Mesodermal cell (in vitro differentiated cells): ENCODE results near the gene TMEM132D.

ENCODE experiments used
- H3K27ac ChIP-seq: 2 replicates; pipeline ENCODE4 v1.7.0; 2013; ENCODE audit warnings: mild to moderate bottlenecking, low read depth, low read length, moderate library complexity; ENCODE audit not compliant: severe bottlenecking
- H3K36me3 ChIP-seq: 2 replicates; pipeline ENCODE4 v1.7.1; 2013; ENCODE audit warnings: mild to moderate bottlenecking, low read length, moderate library complexity; ENCODE audit not compliant: control insufficient read depth, insufficient read depth
- H3K4me1 ChIP-seq: one replicate; pipeline ENCODE4 v1.7.1; 2013; ENCODE audit warnings: mild to moderate bottlenecking, low read length; ENCODE audit not compliant: insufficient read depth, control insufficient read depth, poor library complexity, severe bottlenecking
- H3K4me3 ChIP-seq: 2 replicates; pipeline ENCODE4 v1.7.0; 2013; ENCODE audit warnings: low read length, control low read depth, mild to moderate bottlenecking; ENCODE audit not compliant: insufficient read depth, poor library complexity, severe bottlenecking; ENCODE audit errors: extremely low read depth
- H3K9me3 ChIP-seq: 2 replicates; pipeline ENCODE4 v1.7.1; 2013; ENCODE audit warnings: mild to moderate bottlenecking, low read length, moderate library complexity; ENCODE audit not compliant: control insufficient read depth
- WGBS, 2 experiments: methylation state at CpG; one replicate each; pipeline ENCODE4 v1.1.5; 2013; ENCODE audit warnings: missing lambda C conversion rate in 2 of 2; ENCODE audit not compliant: insufficient coverage in 2 of 2; 5-methylcytosine and 5-hydroxymethylcytosine counted together

The TMEM132D gene

DNA sequence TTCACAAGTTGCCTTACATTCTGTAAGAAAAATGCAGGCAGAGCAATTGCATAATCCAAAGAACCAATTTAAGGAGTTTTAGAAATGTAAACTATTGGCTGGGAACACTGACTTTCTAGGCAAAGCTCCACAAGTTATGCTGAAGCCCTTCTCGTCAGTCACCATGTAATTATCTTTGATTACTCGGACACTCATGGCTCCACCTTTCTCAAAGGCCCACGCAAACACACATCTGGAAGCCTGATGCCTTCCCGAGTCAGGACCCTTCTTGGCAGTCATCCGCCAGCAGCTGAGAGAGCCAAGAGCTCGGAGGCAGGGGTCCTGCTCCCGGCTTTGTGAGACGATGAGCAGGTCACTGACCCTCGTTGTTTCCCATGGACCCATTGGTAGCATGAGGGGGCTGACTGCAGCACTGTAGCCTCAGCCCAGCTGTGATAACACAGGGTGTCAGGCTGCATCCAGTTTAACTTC is 202.2 kb downstream of the TMEM132D start:
- no peak overlapping the region for H3K4me3 ChIP-seq
- no peaks in the 10 kb centered on the region for H3K36me3 ChIP-seq
- WGBS, 2 experiments, result 85 to 87% methylated on average over 7 to 9 of the region's 9 CpGs
- H3K9me3 ChIP-seq, result no peaks in the 10 kb centered on the region
- H3K4me1 ChIP-seq, result no peaks in the 10 kb centered on the region
- H3K27ac ChIP-seq, result no peak overlapping the region

DNA sequence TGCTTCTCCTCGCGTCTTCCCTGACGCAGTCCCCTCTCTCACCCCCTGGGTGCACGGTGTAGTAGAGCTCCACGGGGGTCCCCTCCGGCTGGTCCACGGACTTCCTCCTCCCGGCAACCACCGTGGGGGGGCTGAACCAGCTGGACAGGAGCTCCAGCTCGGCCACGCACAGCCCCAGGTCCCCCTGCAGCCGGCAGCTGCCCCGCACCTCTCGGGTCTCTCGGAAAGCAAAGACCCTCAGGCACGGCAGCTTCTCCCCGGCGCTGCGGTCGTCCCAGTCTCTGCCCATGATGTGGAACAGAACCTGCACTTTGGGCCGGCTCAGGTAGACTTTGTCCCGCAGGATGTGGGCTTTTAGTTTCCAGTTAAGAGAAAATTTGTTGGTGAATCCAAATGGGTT is 203.8 kb downstream of the TMEM132D start:
- Histone ChIP-seq H3K9me3 (no peaks in the 10 kb centered on the region), H3K4me3 (no peak overlapping the region), H3K36me3 (no peaks in the 10 kb centered on the region), H3K27ac (no peak overlapping the region), H3K4me1 (no peaks in the 10 kb centered on the region)
- WGBS, 2 experiments, result 92% methylated on average over 13 to 22 of the region's 22 CpGs

DNA sequence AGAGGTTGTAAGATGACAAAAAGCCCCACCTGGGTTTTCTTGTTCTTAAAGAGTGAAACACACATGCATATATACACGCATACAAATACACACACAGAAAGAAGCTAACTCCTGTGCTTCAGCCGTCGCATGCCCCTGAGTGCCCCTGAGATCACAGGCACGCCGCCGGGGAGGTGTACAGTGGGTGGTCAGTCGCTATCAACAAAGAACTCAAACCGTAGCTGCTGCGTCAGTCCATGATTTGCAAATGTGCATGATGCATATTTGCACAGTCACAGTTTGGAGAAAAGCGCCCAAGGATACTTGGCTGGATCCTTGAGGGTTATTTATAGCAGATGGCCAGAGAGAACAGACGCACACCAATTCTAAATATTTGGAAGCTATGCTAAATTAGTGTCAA is 206.9 kb downstream of the TMEM132D start:
- Histone ChIP-seq H3K4me1 (no peaks in the 10 kb centered on the region), H3K27ac (no peak overlapping the region), H3K9me3 (no peaks in the 10 kb centered on the region), H3K4me3 (no peak overlapping the region), H3K36me3 (no peaks in the 10 kb centered on the region)
- 87 to 94% methylated on average over 9 to 10 of the region's 11 CpGs for whole genome bisulfite sequencing, 2 experiments

DNA sequence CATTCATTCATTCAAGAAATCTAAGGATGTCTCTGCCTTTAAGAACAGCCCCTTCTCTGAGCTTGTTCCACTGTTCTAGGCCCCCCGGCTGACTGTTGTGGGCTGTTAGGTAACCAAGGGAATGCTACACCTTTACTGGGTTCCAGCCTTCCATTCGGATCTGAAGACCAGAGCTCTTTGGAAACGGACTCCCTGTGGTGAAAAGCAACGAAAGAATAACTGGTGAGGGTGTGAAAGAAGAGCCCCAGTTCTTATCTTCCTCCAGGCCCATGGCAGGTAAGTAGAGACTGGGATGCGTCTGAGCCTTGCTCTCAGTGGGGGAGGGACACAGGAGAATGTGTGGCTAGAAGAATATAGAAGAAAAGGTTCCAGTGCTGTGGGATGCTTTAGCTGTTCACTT is 207.4 kb downstream of the TMEM132D start:
- Histone ChIP-seq H3K36me3 (no peaks in the 10 kb centered on the region), H3K4me3 (no peak overlapping the region), H3K27ac (no peak overlapping the region), H3K4me1 (no peaks in the 10 kb centered on the region), H3K9me3 (no peaks in the 10 kb centered on the region)
- WGBS, 2 experiments, result 46 to 49% methylated on average over 3 of the region's 5 CpGs

DNA sequence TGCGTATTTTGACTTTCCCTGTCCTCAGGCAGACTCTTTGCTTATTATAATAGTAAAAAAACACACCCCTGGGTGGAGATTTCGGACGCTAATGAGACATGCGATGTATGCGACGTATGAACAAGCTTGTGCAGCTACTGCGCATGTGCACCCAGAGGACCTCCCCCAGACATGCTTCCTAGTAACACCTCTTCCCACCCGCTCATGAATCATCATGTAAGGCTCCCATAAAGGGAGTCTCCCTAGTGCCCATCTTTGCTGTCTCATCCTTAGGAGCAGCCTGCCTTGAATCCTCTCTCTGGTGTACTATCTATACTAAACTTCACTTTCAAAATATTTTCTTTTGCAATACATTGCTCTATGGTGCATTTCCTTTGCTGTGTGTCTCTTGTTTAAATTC is 210.1 kb downstream of the TMEM132D start:
- peaks cover 4% of the 10 kb centered on the region for H3K9me3 ChIP-seq
- whole genome bisulfite sequencing, 2 experiments, result 96 to 100% methylated on average over 2 to 8 of the region's 8 CpGs

DNA sequence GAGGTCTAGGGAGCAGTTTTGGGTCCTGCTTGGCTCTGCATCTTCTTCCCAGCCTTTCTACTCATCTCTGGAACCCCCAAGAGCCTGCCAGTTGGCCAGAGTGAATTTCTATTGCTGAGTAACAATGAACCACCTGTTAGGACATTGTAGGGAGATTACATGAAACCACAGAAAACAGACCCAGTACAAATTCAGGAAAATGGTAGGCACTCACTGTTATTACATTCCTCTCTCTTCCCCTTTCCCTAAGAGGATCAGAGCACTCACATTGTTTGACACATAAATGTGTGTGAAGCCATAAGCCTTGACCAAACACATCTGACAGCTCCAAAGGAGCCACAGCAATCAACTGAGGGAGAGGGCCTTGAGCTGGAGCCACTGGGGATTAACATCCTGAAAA is 216.1 kb downstream of the TMEM132D start:
- H3K9me3 ChIP-seq, result peaks cover 8% of the 10 kb centered on the region
- no peak overlapping the region for H3K27ac ChIP-seq
- H3K4me1 ChIP-seq, result no peaks in the 10 kb centered on the region
- no peak overlapping the region for H3K4me3 ChIP-seq
- no peaks in the 10 kb centered on the region for H3K36me3 ChIP-seq

More for the DNA sequence above, 210.1 kb downstream of the TMEM132D start:
- H3K27ac ChIP-seq, result no peak overlapping the region
- no peaks in the 10 kb centered on the region for H3K4me1 ChIP-seq
- H3K36me3 ChIP-seq, result no peaks in the 10 kb centered on the region
- no peak overlapping the region for H3K4me3 ChIP-seq

DNA sequence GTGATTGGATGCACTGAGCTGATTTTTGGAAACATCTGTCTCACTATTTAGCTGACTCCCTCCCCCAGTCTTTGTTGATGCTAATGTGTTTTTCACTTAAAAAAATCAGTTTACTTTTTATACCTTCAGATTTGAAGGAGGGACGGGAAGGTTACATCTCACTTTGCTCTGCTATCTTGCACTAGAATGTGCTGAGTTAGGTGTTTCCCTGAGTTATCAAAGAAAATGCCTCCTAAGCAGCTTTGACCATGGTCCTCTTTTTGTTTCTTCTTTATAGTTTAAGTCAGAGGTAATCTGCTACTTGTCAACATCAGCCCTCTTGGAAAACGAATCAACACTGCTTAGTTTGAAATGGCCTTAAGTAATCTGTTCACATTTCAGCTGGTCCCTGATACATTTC is 222.0 kb downstream of the TMEM132D start:
- 92% methylated on average over 2 of the region's 2 CpGs; no CpG with 5 or more reads in 1 of the 2 experiments for WGBS, 2 experiments
- Histone ChIP-seq H3K4me1 (no peaks in the 10 kb centered on the region), H3K4me3 (no peak overlapping the region), H3K27ac (no peak overlapping the region), H3K36me3 (no peaks in the 10 kb centered on the region), H3K9me3 (peaks cover 3% of the 10 kb centered on the region)

DNA sequence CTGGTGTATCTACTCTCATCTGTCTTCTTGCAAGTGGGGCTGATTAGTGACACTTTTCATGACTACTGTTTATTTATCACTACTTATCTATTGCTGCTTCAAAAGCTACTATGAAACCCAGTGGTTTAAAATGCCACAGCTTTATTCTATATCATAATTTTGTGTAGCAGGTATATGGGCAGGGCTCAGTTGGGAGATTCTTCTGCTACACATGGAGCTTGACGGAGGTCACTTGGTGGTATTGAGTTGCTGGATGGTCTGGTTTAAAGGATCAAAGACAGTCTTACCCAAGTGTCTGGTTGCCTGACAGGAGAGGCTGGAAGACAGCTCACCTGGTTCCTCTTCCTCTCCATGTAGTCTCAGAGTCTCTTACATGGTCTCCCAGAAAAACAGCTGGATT is 222.7 kb downstream of the TMEM132D start:
- Histone ChIP-seq H3K27ac (no peak overlapping the region), H3K4me3 (no peak overlapping the region), H3K9me3 (peaks cover 3% of the 10 kb centered on the region), H3K4me1 (no peaks in the 10 kb centered on the region), H3K36me3 (no peaks in the 10 kb centered on the region)
- 88% methylated on average over 1 of the region's 1 CpG; no CpG with 5 or more reads in 1 of the 2 experiments for WGBS, 2 experiments

DNA sequence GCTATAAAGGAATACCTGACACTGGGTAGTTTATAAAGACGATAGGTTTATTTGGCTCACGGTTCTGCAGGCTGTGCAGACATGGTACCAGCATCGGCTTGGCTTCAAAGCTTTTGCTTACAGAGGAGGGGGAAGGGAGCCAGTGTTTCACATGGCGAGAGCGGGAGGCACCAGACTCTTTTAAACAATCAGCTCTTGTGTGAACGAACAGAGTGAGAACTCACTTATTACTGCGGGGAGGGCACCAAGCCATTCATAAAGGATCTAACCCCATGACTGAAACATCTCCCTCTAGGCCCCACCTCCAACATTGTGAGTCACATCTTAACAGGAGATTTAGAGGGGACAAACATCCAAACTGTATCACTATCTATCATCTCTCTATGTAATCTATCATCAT is 227.4 kb downstream of the TMEM132D start:
- Histone ChIP-seq H3K4me3 (no peak overlapping the region), H3K27ac (no peak overlapping the region), H3K9me3 (no peaks in the 10 kb centered on the region), H3K36me3 (no peaks in the 10 kb centered on the region), H3K4me1 (no peaks in the 10 kb centered on the region)
- WGBS, 2 experiments, result 90 to 100% methylated on average over 2 to 7 of the region's 7 CpGs

DNA sequence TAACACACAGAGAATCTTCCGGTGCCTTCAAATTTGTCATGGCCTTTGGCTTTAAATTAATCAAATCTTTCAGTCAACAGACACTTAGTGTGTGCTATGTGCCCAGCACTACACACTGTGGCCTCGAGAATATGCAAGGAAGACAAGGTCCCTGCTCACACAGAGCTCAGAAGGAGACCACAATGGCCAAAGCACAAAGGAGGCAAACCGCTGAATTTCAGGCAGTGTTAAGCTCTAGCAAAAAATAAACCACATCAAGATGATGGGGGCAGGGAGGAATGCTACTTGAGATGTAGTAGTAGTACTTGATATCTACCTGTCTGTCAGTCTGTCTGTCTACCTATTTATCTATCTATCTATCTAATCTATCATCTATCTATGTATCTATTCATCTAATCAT is 227.9 kb downstream of the TMEM132D start:
- no peaks in the 10 kb centered on the region for H3K4me1 ChIP-seq
- no peaks in the 10 kb centered on the region for H3K36me3 ChIP-seq
- no peaks in the 10 kb centered on the region for H3K9me3 ChIP-seq
- no peak overlapping the region for H3K27ac ChIP-seq
- WGBS, 2 experiments, result 79 to 100% methylated on average over 2 to 3 of the region's 3 CpGs
- no peak overlapping the region for H3K4me3 ChIP-seq

DNA sequence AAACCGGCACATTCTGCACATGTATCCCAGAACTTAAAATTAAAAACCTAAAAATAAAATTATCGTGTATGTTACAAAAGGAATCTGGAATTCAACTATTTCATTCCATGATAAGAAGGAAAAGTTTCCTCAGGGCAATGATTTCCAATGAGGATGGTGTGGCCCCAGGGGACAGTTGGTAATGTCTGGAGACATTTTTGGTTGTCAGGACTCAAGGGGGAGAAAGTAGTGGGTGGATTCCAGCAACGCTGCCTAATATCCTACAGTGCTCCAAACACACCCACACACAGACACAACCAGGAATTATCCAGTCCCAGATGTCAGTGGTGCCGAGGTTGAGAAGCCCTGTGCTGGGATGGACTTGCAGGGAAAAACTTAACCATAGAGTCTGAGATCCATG is 228.3 kb downstream of the TMEM132D start:
- WGBS, 2 experiments, result 89% methylated on average over 1 of the region's 4 CpGs; no CpG with 5 or more reads in 1 of the 2 experiments
- no peaks in the 10 kb centered on the region for H3K36me3 ChIP-seq
- peaks cover 4% of the 10 kb centered on the region for H3K4me1 ChIP-seq
- no peaks in the 10 kb centered on the region for H3K9me3 ChIP-seq
- H3K27ac ChIP-seq, result no peak overlapping the region
- H3K4me3 ChIP-seq, result no peak overlapping the region
